ENCODE measurements around the gene BMP6.

DNA sequence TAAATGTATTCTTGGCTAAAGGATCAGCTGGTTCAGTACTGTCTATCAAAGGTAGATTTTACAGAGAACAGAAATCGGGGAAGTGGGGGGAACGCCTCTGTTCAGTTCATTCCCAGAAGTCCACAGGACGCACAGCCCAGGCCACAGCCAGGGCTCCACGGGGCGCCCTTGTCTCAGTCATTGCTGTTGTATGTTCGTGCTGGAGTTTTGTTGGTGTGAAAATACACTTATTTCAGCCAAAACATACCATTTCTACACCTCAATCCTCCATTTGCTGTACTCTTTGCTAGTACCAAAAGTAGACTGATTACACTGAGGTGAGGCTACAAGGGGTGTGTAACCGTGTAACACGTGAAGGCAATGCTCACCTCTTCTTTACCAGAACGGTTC, 154.8 kb downstream of the BMP6 start:
- TF ChIP-seq, protein P1, sequence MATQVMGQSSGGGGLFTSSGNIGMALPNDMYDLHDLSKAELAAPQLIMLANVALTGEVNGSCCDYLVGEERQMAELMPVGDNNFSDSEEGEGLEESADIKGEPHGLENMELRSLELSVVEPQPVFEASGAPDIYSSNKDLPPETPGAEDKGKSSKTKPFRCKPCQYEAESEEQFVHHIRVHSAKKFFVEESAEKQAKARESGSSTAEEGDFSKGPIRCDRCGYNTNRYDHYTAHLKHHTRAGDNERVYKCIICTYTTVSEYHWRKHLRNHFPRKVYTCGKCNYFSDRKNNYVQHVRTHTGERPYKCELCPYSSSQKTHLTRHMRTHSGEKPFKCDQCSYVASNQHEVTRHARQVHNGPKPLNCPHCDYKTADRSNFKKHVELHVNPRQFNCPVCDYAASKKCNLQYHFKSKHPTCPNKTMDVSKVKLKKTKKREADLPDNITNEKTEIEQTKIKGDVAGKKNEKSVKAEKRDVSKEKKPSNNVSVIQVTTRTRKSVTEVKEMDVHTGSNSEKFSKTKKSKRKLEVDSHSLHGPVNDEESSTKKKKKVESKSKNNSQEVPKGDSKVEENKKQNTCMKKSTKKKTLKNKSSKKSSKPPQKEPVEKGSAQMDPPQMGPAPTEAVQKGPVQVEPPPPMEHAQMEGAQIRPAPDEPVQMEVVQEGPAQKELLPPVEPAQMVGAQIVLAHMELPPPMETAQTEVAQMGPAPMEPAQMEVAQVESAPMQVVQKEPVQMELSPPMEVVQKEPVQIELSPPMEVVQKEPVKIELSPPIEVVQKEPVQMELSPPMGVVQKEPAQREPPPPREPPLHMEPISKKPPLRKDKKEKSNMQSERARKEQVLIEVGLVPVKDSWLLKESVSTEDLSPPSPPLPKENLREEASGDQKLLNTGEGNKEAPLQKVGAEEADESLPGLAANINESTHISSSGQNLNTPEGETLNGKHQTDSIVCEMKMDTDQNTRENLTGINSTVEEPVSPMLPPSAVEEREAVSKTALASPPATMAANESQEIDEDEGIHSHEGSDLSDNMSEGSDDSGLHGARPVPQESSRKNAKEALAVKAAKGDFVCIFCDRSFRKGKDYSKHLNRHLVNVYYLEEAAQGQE (IDR thresholded peaks at IDR 0.05; ENCODE audit: insufficient read depth in 1 of 2, low read depth in 2 of 2, low read length in 2 of 2): no peak
- TF ChIP-seq POLR2AphosphoS5 (IDR thresholded peaks at IDR 0.05; ENCODE audit: low read depth, low read length): no peak
- no peak for TF ChIP-seq SIN3A (IDR thresholded peaks at IDR 0.05; ENCODE audit: borderline replicate concordance, insufficient read depth, low read length)
- no peak for TF ChIP-seq TAF1 (IDR thresholded peaks at IDR 0.05; ENCODE audit: borderline replicate concordance, insufficient read depth, low read length)
